ENCODE measurements around the gene SEC22A.

Gene SEC22A

GRCh38 chr3:123310186-123310585 is 108.4 kb downstream of the SEC22A start:
- TF ChIP-seq CTCF (IDR thresholded peaks at IDR 0.05; ENCODE audit: insufficient read depth, low read depth, low read length, missing control alignments) = no peak
- H3K4me3 ChIP-seq (ENCODE audit: low read length) = no peak overlapping the region
- DNase-seq (ENCODE audit: low read depth) = no peak

GRCh38 chr3:123310741-123311140 is 109.0 kb downstream of the SEC22A start:
- TF ChIP-seq CTCF (IDR thresholded peaks at IDR 0.05; ENCODE audit: insufficient read depth, low read depth, low read length, missing control alignments) = no peak
- H3K4me3 ChIP-seq (ENCODE audit: low read length) = no peak overlapping the region
- DNase-seq (ENCODE audit: low read depth) = no peak

GRCh38 chr3:123311201-123311600 is 109.5 kb downstream of the SEC22A start:
- no peak for TF ChIP-seq CTCF (IDR thresholded peaks at IDR 0.05; ENCODE audit: insufficient read depth, low read depth, low read length, missing control alignments)
- no peak overlapping the region for H3K4me3 ChIP-seq (ENCODE audit: low read length)
- DNase-seq (ENCODE audit: low read depth) = no peak

GRCh38 chr3:123312331-123313265 is 110.9 kb downstream of the SEC22A start:
- TF ChIP-seq CTCF (IDR thresholded peaks at IDR 0.05; ENCODE audit: insufficient read depth, low read depth, low read length, missing control alignments) = no peak

GRCh38 chr3:123313889-123314288 is 112.1 kb downstream of the SEC22A start:
- no peak overlapping the region for H3K4me3 ChIP-seq (ENCODE audit: low read length)
- no peak for DNase-seq (ENCODE audit: low read depth)
- TF ChIP-seq CTCF (IDR thresholded peaks at IDR 0.05; ENCODE audit: insufficient read depth, low read depth, low read length, missing control alignments) = no peak

More at GRCh38 chr3:123312331-123313265, 110.9 kb downstream of the SEC22A start:
- no peak for DNase-seq (ENCODE audit: low read depth)
- H3K4me3 ChIP-seq (ENCODE audit: low read length) = no peak overlapping the region

- no peak overlapping the region for H3K4me3 ChIP-seq (ENCODE audit: low read length)
- no peak for TF ChIP-seq CTCF (IDR thresholded peaks at IDR 0.05; ENCODE audit: insufficient read depth, low read depth, low read length, missing control alignments)
- no peak for DNase-seq (ENCODE audit: low read depth)
These were observed 112.9 kb downstream of the SEC22A start for GRCh38 chr3:123314359-123315270.

All from epithelial cell of esophagus (primary cell).